HG02798 (cell line): ENCODE results near the gene ARHGEF6.
A peak's percentile ranks its signal among the peaks of the same experiment; 100 is the strongest.

Experiments
- ATAC-seq: cut with Tn5 transposase; IDR thresholded peaks from one replicate; pipeline ENCODE4 v1.9.1; 2021; ENCODE audit warnings: mild to moderate bottlenecking; ENCODE audit not compliant: unreplicated experiment, poor library complexity

Gene ARHGEF6

GRCh38 chrX:136708348-136708747, 72.4 kb downstream of the ARHGEF6 start:
- peak; percentile 40 for ATAC-seq

- ATAC-seq: no peak
Measured at GRCh38 chrX:136697156-136697555, 83.6 kb downstream of the ARHGEF6 start.

GRCh38 chrX:136694431-136695087, 86.2 kb downstream of the ARHGEF6 start:
- ATAC-seq: peak; percentile 76

GRCh38 chrX:136692271-136692670, 88.5 kb downstream of the ARHGEF6 start:
- ATAC-seq: no peak

- ATAC-seq: no peak
Measured at GRCh38 chrX:136691028-136691809, 89.5 kb downstream of the ARHGEF6 start.

GRCh38 chrX:136689436-136689835, 91.3 kb downstream of the ARHGEF6 start:
- no peak for ATAC-seq

GRCh38 chrX:136687457-136687856, 93.3 kb downstream of the ARHGEF6 start:
- ATAC-seq: peak; percentile 39

- no peak for ATAC-seq
Measured at GRCh38 chrX:136684120-136684519, 96.6 kb downstream of the ARHGEF6 start.

- no peak for ATAC-seq
Measured at GRCh38 chrX:136679531-136679930, 101.2 kb downstream of the ARHGEF6 start.

GRCh38 chrX:136674270-136674985, 106.3 kb downstream of the ARHGEF6 start:
- ATAC-seq: peak; percentile 38

- ATAC-seq: no peak
Measured at GRCh38 chrX:136671006-136671610, 109.6 kb downstream of the ARHGEF6 start.

- ATAC-seq: no peak
Measured at GRCh38 chrX:136667446-136668168, 113.1 kb downstream of the ARHGEF6 start.

GRCh38 chrX:136666088-136666487, 114.6 kb downstream of the ARHGEF6 start:
- ATAC-seq: peak; percentile 70

- peak; percentile 79 for ATAC-seq
Measured at GRCh38 chrX:136665258-136665900, 115.4 kb downstream of the ARHGEF6 start.

GRCh38 chrX:136662976-136663375, 117.8 kb downstream of the ARHGEF6 start:
- no peak for ATAC-seq

- ATAC-seq: no peak
Measured at GRCh38 chrX:136662104-136662503, 118.6 kb downstream of the ARHGEF6 start.

GRCh38 chrX:136660896-136661295, 119.8 kb downstream of the ARHGEF6 start:
- no peak for ATAC-seq

- no peak for ATAC-seq
Measured at GRCh38 chrX:136659174-136659573, 121.6 kb downstream of the ARHGEF6 start.

- no peak for ATAC-seq
Measured at GRCh38 chrX:136658151-136658550, 122.6 kb downstream of the ARHGEF6 start.
